Uterus (tissue), 2 donors: ENCODE measurements around the gene TRAF2.

Experiments used
- POLR2A ChIP-seq, 2 donors: fragments of 450-650 bp; IDR thresholded peaks; one replicate each; pipeline ENCODE4 v1.6.1; 2016; ENCODE audit warnings: antibody characterized with exemption in 2 of 2, mild to moderate bottlenecking in 1 of 2, moderate library complexity in 1 of 2
- TF ChIP-seq, protein P1 (sequence below), 4 experiments: fragments of 200-600 bp in 2 of 4; fragments of 450-650 bp in 2 of 4; sonication (generic) in 2 of 4; IDR thresholded peaks; one replicate each; pipeline ENCODE4 v1.5.1; 2016 to 2019; ENCODE audit warnings: antibody characterized with exemption in 4 of 4, mild to moderate bottlenecking in 2 of 4, moderate library complexity in 1 of 4

- TF ChIP-seq, protein P1, sequence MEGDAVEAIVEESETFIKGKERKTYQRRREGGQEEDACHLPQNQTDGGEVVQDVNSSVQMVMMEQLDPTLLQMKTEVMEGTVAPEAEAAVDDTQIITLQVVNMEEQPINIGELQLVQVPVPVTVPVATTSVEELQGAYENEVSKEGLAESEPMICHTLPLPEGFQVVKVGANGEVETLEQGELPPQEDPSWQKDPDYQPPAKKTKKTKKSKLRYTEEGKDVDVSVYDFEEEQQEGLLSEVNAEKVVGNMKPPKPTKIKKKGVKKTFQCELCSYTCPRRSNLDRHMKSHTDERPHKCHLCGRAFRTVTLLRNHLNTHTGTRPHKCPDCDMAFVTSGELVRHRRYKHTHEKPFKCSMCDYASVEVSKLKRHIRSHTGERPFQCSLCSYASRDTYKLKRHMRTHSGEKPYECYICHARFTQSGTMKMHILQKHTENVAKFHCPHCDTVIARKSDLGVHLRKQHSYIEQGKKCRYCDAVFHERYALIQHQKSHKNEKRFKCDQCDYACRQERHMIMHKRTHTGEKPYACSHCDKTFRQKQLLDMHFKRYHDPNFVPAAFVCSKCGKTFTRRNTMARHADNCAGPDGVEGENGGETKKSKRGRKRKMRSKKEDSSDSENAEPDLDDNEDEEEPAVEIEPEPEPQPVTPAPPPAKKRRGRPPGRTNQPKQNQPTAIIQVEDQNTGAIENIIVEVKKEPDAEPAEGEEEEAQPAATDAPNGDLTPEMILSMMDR (IDR thresholded peaks at IDR 0.05): no peak
- no peak for TF ChIP-seq POLR2A (IDR thresholded peaks at IDR 0.05)
Observed at GRCh38 chr9:136957901-136958300, 71.6 kb downstream of the TRAF2 start.
